IPS-18a (cell line): ENCODE data around the gene ITIH4.

ENCODE experiments used
- H3K27ac ChIP-seq: one replicate; pipeline ENCODE4 v1.5.1; 2013; ENCODE audit warnings: low read length
- H3K27me3 ChIP-seq: one replicate; pipeline ENCODE4 v1.6.1; 2013; ENCODE audit warnings: mild to moderate bottlenecking, low read length; ENCODE audit not compliant: control insufficient read depth, insufficient read depth
- H3K36me3 ChIP-seq: one replicate; pipeline ENCODE4 v1.6.1; 2013; ENCODE audit warnings: low read depth, low read length; ENCODE audit not compliant: control insufficient read depth
- H3K4me1 ChIP-seq: one replicate; pipeline ENCODE4 v1.6.1; 2013; ENCODE audit warnings: low read depth, low read length; ENCODE audit not compliant: control insufficient read depth
- H3K4me3 ChIP-seq: one replicate; pipeline ENCODE4 v1.5.1; 2013; ENCODE audit warnings: low read length
- H3K9ac ChIP-seq: one replicate; pipeline ENCODE4 v1.6.1; 2013; ENCODE audit warnings: mild to moderate bottlenecking, low read length, moderate library complexity
- H3K9me3 ChIP-seq: one replicate; pipeline ENCODE4 v1.6.1; 2013; ENCODE audit warnings: low read depth, low read length; ENCODE audit not compliant: control insufficient read depth

Gene ITIH4

GRCh38 chr3:52763466-52763865, 67.0 kb downstream of the ITIH4 start:
- H3K27ac ChIP-seq = no peak overlapping the region
- H3K27me3 ChIP-seq = no peaks in the 10 kb centered on the region
- H3K9ac ChIP-seq = no peak overlapping the region
- no peaks in the 10 kb centered on the region for H3K9me3 ChIP-seq
- H3K4me3 ChIP-seq = no peak overlapping the region
- peaks cover 75% of the 10 kb centered on the region for H3K36me3 ChIP-seq
- H3K4me1 ChIP-seq = no peaks in the 10 kb centered on the region
